Right cardiac atrium (tissue), 5 donors: ENCODE data around the gene MYBPH. TPM values are rescaled to one million over a fixed set of nuclear protein-coding genes. Genes with fewer than 3 reads are reported as not detected.
A peak's percentile ranks its signal among the peaks of the same experiment; 100 is the strongest.

ENCODE experiments used
- ATAC-seq, 2 donors: fragments of 200-7000 bp; cut with Tn5 transposase; one replicate each; pipeline versions ENCODE4 v1.8.0 to v1.9.1; 2020; ENCODE audit warnings: moderate library complexity in 2 of 2, mild to moderate bottlenecking in 1 of 2
- DNase-seq, 3 donors: peaks; one replicate each; pipeline ENCODE4 v3.0.0-alpha.2; 2020
- H3K27ac ChIP-seq: one replicate; pipeline ENCODE4 v1.5.1; 2013; ENCODE audit warnings: mild to moderate bottlenecking, low read length, control low read depth, moderate library complexity
- H3K27me3 ChIP-seq: one replicate; pipeline ENCODE4 v1.6.1; 2013; ENCODE audit not compliant: control insufficient read depth, insufficient read depth
- H3K4me1 ChIP-seq: one replicate; pipeline ENCODE4 v1.6.1; 2013; ENCODE audit warnings: low read length; ENCODE audit not compliant: control insufficient read depth, insufficient read depth
- H3K4me3 ChIP-seq: one replicate; pipeline ENCODE4 v1.5.1; 2013; ENCODE audit warnings: low read length, control low read depth
- H3K9me3 ChIP-seq: one replicate; pipeline ENCODE4 v1.6.1; 2013; ENCODE audit warnings: low read length; ENCODE audit not compliant: control insufficient read depth
- WGBS: extraction: QIAGEN DNeasy Blood & Tissue Kit; methylation state at CpG from one replicate; pipeline ENCODE4 v1.1.7; 2013; 5-methylcytosine and 5-hydroxymethylcytosine counted together
- intact Hi-C, 4 donors: fragments of 100-400 bp; cut with DNase I; formaldehyde crosslinking; loops; one replicate each; pipeline versions ENCODE4 v1.11.0 to v1.14.0; 2022 to 2023
- polyA plus RNA-seq: library from polyadenylated mRNA; stranded (reverse); fragments of 200-250 nt; gene quantifications from one replicate; pipeline ENCODE4 v1.2.3, GENCODE V29; 2013
- total RNA-seq, 4 donors: library from RNA; stranded (reverse); fragmentation: NEBNext Ultra II Directional; extraction: Animal tissue kit (Norgen Biotek cat#: 25700); gene quantifications; one replicate each; pipeline ENCODE4 v1.2.1, GENCODE V29; 2021
- donor health status: healthy with polysubstance abuse.
- donor health status: DM: no; HTN: yes; CAD: no.
- donor health status: DM: no; HTN: no; CAD: no.
- donor health status: DM: no; HTN: yes; CAD: no; lungs with severe emphysema.
- donor health status: DM: yes; HTN: yes; CAD: no.

MYBPH gene
- total and polyA plus RNA-seq, 5 donors: 0.07 TPM; not detected in 4

DNA sequence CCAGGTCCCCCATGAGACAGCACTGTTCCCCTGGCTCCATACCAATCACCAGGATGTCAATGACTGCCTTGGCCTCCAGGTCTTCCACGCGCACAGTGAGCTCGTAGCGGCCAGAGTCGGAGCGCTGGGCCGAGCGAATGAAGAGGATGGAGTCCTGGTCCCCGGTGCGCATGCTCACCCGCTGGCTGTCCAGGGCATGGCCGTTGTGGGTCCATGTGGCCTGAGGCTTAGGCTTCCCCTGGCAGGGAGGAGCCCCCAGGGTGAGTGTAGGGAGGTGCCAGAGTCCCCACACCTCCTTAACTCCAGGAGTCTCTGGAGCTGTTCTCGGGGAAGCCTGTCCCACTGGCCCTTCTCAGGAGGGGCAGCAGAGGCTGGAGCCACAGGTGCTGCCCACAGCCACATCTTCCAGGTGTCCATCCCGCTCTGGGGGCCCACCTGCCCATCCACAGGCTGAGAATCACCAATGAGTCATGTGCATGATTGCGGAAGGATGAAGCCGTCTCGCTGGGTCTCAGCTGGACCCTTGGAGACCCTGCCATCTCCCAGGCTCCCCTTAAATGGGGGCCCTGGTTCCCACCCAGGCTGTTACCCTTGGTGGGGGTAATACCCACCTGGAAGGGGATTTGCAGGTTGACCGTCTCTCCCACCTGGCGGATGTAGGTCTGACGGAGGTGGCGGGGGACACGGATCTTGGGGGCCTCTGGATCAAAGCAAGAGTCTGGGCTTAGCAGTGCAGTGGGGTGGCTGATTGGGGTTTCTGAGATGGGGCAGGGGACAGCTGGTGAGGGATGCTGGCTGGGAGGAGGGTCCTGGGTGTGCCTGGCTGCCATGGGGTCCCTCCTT lies 4.1 kb downstream of the MYBPH start:
- H3K27me3 ChIP-seq: no peaks in the 10 kb centered on the region
- no peaks in the 10 kb centered on the region for H3K9me3 ChIP-seq
- DNase-seq (no peak), ATAC-seq (no peak)
- intact Hi-C loops: loop anchor here in 2 of 4 donors (5.0 kb wide), 3 partner anchors 49 to 134 kb away; no protein-coding TSS in a partner anchor
- H3K27ac ChIP-seq: no peak overlapping the region
- no peak overlapping the region for H3K4me3 ChIP-seq
- 93% methylated on average over 22 of the region's 22 CpGs for WGBS
- peaks cover 6% of the 10 kb centered on the region for H3K4me1 ChIP-seq

DNA sequence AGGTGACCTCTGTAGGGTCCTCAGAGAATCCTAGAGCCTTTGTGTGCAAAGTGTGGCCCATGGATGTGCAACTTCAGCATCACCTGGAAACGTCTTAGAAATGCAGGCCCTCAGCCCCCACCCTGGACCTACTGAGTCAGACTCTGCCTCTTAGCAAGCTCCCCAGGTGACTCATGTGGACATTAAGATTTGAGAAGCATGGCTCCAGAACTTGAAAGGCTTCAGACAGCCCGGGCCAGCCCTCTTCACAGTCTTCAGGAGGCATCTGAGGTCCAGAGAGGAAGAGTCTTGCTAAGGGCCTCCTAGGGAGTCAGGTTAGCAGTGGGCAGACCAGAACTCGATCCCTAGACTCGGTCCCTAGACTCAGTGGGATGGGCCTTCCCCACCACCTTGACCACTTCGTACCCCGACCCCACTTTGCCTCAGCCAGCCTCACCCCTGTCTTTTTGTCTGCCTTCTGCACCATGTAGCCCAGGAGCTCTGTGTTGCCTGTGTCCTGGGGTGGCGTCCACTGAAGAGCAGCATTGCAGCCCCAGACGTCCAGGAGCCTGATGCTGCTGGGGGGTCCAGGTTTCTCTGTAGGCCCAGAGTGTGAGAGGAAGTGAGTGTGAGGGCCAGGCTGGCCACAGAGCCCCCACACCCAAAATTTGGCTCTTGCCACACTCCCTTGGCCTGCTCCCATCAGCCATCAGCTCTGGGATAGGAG lies 4.8 kb downstream of the MYBPH start:
- Histone ChIP-seq H3K27ac (no peak overlapping the region), H3K4me3 (no peak overlapping the region), H3K27me3 (no peaks in the 10 kb centered on the region), H3K9me3 (no peaks in the 10 kb centered on the region), H3K4me1 (no peaks in the 10 kb centered on the region)
- ATAC-seq (no peak), DNase-seq (no peak)
- intact Hi-C loops: loop anchor here in 2 of 4 donors (5.0 kb wide), 3 partner anchors 48 to 133 kb away; no protein-coding TSS in a partner anchor
- WGBS: 83% methylated on average over 8 of the region's 8 CpGs

DNA sequence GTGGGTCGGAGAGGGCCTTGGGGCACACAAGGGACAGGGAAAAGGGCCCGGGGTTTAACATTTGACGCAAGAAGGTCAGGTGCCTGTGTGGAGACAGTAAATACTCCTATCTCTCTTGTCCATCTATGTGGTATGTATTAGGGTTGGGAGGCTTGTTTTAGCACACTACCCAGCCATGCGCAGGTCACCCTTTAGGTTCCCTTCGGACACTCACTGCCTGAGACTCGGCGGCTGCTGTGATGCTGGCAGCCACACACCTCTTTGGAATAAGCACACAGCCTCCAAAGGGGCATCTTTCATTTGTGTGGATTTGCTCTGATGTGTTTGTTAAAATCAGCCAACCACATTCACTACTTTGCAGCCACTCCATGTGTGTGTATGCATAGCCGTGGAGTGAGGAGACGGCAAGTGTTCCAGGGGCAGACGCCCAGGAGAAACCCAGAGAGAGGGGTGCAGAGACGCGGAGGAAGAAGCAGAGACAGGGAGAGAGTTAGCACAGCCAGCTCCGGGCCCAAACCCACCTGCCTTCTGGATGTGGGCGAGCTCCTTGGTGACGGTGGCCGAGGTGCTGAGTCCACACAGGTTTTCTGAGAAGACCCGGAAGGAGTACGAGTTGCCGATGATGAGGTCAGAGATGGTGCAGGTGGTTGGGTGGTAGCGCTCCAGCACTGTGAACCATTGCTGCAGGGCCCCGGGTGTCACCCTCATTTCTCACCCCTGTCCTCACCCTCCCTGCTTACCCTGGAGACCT lies 5.7 kb downstream of the MYBPH start:
- DNase-seq (no peak), ATAC-seq (no peak)
- Histone ChIP-seq H3K9me3 (no peaks in the 10 kb centered on the region), H3K27ac (no peak overlapping the region), H3K27me3 (no peaks in the 10 kb centered on the region), H3K4me1 (no peaks in the 10 kb centered on the region), H3K4me3 (no peak overlapping the region)
- WGBS: 85% methylated on average over 21 of the region's 21 CpGs
- intact Hi-C loops: loop anchor here in 2 of 4 donors (5.0 kb wide), 3 partner anchors 48 to 133 kb away; no protein-coding TSS in a partner anchor

DNA sequence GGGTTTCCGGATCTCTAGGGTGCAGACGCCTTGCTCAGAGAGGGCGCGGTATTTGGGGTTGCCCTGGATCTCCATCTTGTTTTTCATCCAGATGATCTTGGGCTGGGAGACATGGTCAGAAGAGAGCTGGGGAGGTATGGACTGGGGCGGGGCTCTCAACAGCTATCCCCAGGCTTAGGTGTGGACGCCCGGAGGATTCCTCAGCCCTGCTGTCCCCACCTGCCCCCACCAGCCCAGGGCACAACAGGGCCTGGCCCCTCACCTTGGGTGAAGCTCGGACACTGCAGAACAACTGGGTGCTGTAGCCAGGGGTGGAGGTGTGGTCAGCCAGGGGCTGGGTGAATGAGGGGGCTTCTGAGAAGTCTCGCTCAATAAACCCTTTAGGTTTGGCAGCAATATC lies 6.6 kb downstream of the MYBPH start:
- Histone ChIP-seq H3K27ac (no peak overlapping the region), H3K4me1 (no peaks in the 10 kb centered on the region), H3K27me3 (no peaks in the 10 kb centered on the region), H3K4me3 (no peak overlapping the region), H3K9me3 (no peaks in the 10 kb centered on the region)
- no peak for ATAC-seq
- intact Hi-C loops: no loop called here
- WGBS: 87% methylated on average over 9 of the region's 9 CpGs
- no peak for DNase-seq

DNA sequence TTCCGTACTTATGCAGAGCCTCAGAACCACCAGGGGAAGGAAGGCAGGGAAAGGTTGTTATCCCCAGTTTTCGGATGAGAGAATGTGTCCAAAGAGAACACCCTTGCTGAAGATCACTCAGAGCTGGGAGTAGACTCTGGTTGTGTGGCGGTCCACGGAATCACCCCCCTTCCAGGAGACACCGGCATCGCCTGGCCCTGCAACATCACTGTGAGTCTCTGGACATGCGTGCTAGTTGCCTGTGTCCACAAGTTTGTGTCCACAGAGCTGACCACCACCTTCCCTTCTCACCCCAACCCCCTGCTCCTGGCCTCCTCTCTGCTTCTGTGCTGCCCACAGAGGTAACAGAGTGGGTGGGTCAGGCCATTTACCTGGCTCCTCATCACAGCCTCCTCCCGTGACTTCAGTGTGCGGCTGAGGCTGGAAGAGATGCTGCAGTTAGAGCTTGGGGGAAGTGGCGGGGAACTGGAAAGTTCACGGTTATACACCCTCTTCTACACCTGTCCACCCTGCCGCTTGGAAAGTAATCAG lies 7.3 kb downstream of the MYBPH start:
- Histone ChIP-seq H3K4me1 (no peaks in the 10 kb centered on the region), H3K4me3 (no peak overlapping the region), H3K27me3 (no peaks in the 10 kb centered on the region), H3K27ac (no peak overlapping the region), H3K9me3 (no peaks in the 10 kb centered on the region)
- ATAC-seq (no peak), DNase-seq (no peak)
- intact Hi-C loops: no loop called here
- 96% methylated on average over 12 of the region's 12 CpGs for WGBS

DNA sequence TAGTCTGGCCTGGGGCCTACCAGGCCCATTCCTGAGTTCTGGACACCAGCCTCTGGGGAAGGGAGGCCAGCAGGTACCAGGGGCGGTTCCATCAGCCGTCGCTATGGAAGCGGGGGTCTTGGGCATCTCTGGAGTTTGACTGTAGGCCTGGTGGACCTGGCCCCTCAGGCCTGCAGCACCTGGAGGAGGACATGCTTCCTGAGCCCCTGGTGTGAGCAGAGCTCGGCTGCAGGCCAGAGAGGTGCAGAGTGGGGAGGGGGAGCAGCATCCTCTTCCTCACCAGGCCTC lies 7.8 kb downstream of the MYBPH start:
- H3K27me3 ChIP-seq: no peaks in the 10 kb centered on the region
- DNase-seq: no peak
- no peak overlapping the region for H3K4me3 ChIP-seq
- no peaks in the 10 kb centered on the region for H3K4me1 ChIP-seq
- no peak for ATAC-seq
- intact Hi-C loops: no loop called here
- WGBS: 93% methylated on average over 5 of the region's 5 CpGs
- H3K9me3 ChIP-seq: no peaks in the 10 kb centered on the region
- H3K27ac ChIP-seq: no peak overlapping the region

DNA sequence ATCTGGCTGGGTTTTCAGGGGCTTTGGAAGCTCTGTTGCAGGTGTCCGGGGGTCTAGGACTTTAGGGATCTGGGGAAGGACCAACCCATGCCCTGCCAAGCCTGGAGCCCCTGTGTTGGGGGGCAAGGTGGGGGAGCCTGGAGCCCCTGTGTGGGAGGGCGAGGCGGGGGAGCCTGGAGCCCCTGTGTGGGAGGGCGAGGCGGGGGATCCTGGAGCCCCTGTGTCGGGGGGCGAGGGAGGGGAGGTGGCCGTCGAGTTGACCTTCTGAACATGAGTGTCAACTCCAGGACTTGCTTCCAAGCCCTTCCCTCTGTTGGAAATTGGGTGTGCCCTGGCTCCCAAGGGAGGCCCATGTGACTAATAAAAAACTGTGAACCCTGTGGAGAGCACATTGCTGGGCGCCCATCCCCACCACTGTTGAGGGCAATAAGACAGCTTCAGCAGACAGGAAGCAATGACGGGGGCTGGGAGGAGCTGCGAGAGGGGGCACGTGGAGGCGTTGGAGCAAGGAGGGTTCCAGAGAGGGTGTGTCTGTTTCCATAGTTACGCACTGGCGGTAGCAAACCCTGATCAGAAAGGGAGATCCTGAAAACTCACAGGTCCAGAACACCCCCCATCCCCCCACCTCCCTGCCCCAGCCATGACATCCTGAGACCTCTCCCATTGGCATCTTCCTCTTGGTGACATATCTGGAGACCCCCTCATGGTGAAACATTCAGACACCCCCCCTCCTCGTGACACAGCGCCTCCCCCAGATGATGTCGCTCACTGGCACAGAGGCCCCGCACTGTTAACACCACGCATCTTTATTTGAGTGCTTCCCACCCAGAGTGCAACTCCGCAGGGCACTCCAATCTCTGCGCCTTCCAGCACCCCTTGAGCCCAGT lies 8.4 kb downstream of the MYBPH start:
- 79% methylated on average over 23 of the region's 23 CpGs for WGBS
- no peak for DNase-seq
- Histone ChIP-seq H3K4me1 (no peaks in the 10 kb centered on the region), H3K27ac (no peak overlapping the region), H3K27me3 (no peaks in the 10 kb centered on the region), H3K4me3 (no peak overlapping the region), H3K9me3 (no peaks in the 10 kb centered on the region)
- intact Hi-C loops: no loop called here
- no peak for ATAC-seq

DNA sequence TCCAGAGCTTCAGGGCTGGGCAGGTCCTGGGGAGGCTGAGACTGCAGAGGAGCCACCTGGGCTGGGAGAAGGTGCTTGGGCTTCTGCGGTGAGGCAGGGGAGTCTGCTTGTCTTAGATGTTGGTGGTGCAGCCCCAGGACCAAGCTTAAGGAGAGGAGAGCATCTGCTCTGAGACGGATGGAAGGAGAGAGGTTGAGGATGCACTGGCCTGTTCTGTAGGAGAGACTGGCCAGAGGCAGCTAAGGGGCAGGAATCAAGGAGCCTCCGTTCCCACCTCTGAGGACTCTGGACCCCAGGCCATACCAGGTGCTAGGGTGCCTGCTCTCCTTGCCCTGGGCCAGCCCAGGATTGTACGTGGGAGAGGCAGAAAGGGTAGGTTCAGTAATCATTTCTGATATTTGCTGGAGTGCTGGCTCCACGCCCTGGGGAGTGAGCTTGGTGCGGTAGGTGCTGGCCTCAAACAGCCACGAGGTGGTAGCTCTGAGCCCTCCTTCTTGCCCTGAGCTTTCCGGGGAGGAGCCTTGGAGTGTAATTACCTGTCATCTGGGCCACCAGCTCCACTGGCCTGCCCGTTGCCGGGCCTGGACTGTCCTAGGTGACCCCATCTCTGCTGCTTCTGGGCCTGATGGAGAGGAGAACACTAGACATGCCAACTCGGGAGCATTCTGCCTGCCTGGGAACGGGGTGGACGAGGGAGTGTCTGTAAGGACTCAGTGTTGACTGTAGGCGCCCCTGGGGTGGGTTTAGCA lies 9.3 kb downstream of the MYBPH start:
- Histone ChIP-seq H3K9me3 (no peaks in the 10 kb centered on the region), H3K27me3 (no peaks in the 10 kb centered on the region), H3K4me3 (no peak overlapping the region), H3K27ac (no peak overlapping the region), H3K4me1 (no peaks in the 10 kb centered on the region)
- intact Hi-C loops: no loop called here
- DNase-seq (no peak), ATAC-seq (peak in 1 of 2 donors; percentile 23)
- 73% methylated on average over 14 of the region's 14 CpGs for WGBS

DNA sequence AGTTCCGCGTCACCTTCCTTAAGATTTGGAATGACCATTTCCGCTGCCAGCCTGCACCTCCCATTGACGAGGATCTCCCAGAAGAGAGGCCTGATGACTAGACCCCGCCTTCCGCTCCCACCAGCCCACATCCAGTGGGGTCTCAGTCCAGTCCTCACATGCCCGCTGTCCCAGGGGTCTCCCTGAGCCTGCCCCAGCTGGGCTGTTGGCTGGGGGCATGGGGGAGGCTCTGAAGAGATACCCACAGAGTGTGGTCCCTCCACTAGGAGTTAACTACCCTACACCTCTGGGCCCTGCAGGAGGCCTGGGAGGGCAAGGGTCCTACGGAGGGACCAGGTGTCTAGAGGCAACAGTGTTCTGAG lies 9.8 kb downstream of the MYBPH start:
- WGBS: 95% methylated on average over 8 of the region's 8 CpGs
- H3K4me1 ChIP-seq: no peaks in the 10 kb centered on the region
- DNase-seq (no peak), ATAC-seq (peak in 1 of 2 donors; percentile 7)
- H3K27me3 ChIP-seq: no peaks in the 10 kb centered on the region
- H3K4me3 ChIP-seq: no peak overlapping the region
- no peaks in the 10 kb centered on the region for H3K9me3 ChIP-seq
- intact Hi-C loops: no loop called here
- H3K27ac ChIP-seq: no peak overlapping the region
